Measurements from ENCODE around the gene TAL1.

Gene TAL1

DNA sequence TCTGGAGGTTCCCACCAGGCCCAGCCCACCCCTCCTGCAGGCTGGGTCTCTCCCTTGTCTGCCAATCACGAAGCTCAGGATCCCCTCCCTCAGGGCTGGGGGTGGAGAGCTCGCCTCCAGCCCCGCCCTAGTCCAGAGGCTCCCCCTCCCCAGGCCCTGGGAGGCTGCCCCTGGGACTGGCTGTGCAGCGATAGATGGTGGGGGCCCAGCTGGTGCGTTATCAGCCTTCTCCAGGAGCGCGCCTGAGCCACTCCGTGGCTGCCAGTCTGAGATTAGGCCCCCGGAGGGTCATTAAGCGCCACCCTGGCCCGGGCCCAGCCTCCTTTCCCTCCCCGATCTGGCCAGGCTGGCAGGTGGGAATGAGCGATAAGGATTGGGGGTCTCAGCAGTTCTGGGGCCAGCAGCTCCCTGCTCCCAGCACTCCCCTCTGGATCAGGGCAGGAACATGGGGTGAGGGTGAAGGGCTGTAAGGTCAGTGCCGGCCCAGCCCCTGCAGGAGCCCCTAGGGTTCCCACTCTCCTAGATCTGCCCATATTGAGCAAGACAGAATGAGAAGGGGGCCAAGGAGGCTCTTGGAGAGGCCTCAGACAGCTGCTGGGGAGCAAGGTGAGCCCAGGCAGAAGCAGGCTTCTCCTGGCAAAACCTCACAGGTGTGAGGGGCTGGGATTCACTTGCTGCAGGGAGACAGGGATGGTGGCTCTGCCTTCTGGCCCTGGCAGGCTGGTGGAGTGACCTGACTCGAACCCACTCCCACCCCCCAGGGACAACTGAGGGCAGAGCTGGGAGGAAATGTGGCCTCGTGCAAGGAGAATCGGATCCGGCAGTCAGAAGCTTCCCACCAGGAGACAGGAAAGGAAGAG is 50.7 kb downstream of the TAL1 start:
- no peak overlapping the region for H3K27ac ChIP-seq (ENCODE audit: low read depth, low read length)
- H3K4me1 ChIP-seq (ENCODE audit: control insufficient read depth, insufficient read depth, low read length): peaks cover 10% of the 10 kb centered on the region
- no peak overlapping the region for H3K9ac ChIP-seq (ENCODE audit: low read length)
- H3K4me3 ChIP-seq (ENCODE audit: low read length): no peak overlapping the region
- no peaks in the 10 kb centered on the region for H3K27me3 ChIP-seq (ENCODE audit: control insufficient read depth, insufficient read depth, low read length)
- H3K36me3 ChIP-seq (ENCODE audit: control insufficient read depth, insufficient read depth, low read length): no peaks in the 10 kb centered on the region

DNA sequence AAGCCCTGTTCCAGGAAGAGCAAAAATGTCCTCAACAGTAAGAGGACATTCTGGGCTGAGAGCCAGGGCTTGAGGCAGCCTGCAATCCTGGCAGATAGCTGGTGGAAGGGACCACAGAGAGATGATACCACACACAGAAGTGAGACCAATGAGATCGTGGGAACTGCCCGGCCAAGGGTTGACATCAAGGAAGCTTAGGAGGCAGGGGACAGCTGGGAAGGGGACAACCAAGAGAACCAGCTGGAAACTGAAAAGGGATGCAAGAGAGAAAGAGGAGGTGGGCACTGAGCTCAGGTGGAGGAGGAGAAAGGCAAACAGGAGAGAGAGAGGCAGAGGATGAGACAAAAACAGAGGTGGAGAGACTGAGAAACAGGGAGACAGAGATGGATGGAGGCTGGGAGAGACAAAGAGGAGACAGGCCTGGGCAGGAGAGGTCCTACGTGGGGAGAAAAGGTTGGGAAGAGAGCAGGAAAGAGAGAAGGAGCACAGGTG is 51.4 kb downstream of the TAL1 start:
- no peak overlapping the region for H3K9ac ChIP-seq (ENCODE audit: low read length)
- H3K27me3 ChIP-seq (ENCODE audit: control insufficient read depth, insufficient read depth, low read length): no peaks in the 10 kb centered on the region

DNA sequence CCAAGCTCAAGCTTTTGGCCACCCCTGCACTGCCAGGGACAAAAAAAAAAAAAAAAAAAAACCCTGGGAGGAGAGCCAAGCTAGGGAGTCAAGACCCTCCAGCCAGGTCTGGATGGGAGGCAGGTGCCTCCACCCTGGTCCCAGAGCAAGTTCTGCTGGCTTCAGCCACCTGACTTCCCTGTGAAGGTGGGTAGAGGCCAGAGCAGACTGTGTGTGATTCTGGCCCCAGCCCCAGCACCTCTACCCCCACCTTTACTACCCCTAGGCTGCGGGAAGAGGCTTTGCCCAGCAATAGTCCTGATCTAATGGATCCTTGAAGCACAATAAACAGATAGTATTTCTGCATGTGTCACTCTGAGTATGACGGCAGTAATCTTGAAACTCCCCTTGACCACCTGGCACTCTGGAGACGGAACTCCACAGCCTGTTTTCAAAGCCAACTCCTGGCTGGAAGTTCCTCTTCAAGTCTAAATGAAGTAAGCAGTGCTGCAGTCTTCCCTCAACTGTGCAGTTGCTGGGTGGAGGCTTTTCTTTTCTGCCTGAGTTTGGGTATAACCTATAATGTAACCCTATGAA is 51.9 kb downstream of the TAL1 start:
- Histone ChIP-seq H3K9ac (ENCODE audit: low read length) (peak overlapping the region; percentile 10), H3K4me1 (ENCODE audit: control insufficient read depth, insufficient read depth, low read length) (peaks cover 10% of the 10 kb centered on the region), H3K4me3 (ENCODE audit: low read length) (peak overlapping the region; percentile 82), H3K27me3 (ENCODE audit: control insufficient read depth, insufficient read depth, low read length) (no peaks in the 10 kb centered on the region), H3K36me3 (ENCODE audit: control insufficient read depth, insufficient read depth, low read length) (no peaks in the 10 kb centered on the region), H3K27ac (ENCODE audit: low read depth, low read length) (no peak overlapping the region)

More for the DNA sequence above, 51.4 kb downstream of the TAL1 start:
- H3K27ac ChIP-seq (ENCODE audit: low read depth, low read length): no peak overlapping the region
- H3K36me3 ChIP-seq (ENCODE audit: control insufficient read depth, insufficient read depth, low read length): no peaks in the 10 kb centered on the region
- no peak overlapping the region for H3K4me3 ChIP-seq (ENCODE audit: low read length)
- peaks cover 10% of the 10 kb centered on the region for H3K4me1 ChIP-seq (ENCODE audit: control insufficient read depth, insufficient read depth, low read length)

DNA sequence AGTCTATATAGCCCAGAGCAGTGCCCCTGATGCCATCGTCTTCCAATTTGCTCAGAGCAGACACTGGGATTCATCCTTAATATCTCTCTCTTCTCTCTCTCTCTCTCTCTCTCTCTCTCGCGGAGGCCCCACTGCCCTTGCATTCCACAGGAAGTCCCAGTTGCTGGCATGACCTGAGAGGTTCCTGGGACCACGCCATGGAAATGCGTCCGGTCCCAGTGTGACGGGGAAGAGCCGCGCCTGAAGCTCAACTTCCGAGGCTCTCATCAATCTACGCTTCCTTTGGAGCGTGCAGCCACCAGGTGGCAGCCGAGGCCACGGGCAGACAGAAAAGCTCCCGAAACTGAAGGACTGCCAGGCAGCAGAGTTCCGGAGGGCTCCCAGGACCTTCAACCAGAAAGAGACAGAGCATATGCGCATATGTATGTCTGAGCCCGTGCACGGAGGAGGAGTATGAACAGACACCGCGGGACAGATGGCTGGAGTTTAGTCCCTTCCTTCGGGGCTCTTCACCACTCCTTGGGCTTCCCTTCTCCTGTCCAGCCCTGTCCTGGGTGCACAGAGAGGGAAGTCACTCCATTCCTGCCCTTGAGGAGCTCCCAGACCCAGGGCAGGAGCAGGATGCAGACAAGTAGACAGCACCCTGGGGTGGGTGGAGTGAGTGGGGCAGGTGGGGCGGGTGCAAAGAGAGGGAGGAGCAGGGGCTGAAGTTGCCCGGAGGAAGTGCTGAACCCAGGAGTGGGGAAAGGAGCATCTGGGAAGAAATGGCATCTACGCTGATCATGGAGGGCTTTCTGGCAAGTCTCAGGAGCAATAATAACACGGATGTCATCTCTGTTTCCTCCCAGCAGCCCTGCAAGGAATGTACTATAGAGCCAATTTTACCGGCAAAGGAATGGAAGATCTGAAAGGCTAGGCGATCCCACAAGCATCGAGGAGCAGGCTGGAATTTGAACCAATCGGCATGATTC is 52.7 kb downstream of the TAL1 start:
- Histone ChIP-seq H3K27me3 (ENCODE audit: control insufficient read depth, insufficient read depth, low read length) (no peaks in the 10 kb centered on the region), H3K9ac (ENCODE audit: low read length) (peak overlapping the region; percentile 45), H3K36me3 (ENCODE audit: control insufficient read depth, insufficient read depth, low read length) (no peaks in the 10 kb centered on the region), H3K27ac (ENCODE audit: low read depth, low read length) (no peak overlapping the region), H3K4me1 (ENCODE audit: control insufficient read depth, insufficient read depth, low read length) (peaks cover 10% of the 10 kb centered on the region), H3K4me3 (ENCODE audit: low read length) (peak overlapping the region; percentile 82)

DNA sequence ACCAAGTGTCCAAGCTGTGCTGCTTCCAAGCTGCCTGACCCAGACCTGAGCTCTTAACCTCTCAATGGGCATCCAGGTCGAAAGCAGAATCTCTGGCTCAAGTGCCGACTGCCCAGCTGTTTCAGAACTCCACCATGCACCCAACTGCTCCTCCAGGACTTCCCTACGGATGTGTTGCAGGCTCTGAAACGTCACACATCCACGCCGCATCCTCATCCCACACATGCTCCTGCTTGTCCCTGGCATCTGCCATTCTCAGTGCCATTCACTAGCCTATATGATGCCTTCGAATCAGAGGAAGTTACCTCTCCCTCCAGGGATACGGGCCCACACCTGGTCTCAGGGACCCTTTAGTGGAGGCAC is 53.4 kb downstream of the TAL1 start:
- H3K36me3 ChIP-seq (ENCODE audit: control insufficient read depth, insufficient read depth, low read length): no peaks in the 10 kb centered on the region
- peaks cover 10% of the 10 kb centered on the region for H3K4me1 ChIP-seq (ENCODE audit: control insufficient read depth, insufficient read depth, low read length)
- no peak overlapping the region for H3K27ac ChIP-seq (ENCODE audit: low read depth, low read length)
- no peak overlapping the region for H3K9ac ChIP-seq (ENCODE audit: low read length)
- H3K27me3 ChIP-seq (ENCODE audit: control insufficient read depth, insufficient read depth, low read length): no peaks in the 10 kb centered on the region
- H3K4me3 ChIP-seq (ENCODE audit: low read length): no peak overlapping the region

DNA sequence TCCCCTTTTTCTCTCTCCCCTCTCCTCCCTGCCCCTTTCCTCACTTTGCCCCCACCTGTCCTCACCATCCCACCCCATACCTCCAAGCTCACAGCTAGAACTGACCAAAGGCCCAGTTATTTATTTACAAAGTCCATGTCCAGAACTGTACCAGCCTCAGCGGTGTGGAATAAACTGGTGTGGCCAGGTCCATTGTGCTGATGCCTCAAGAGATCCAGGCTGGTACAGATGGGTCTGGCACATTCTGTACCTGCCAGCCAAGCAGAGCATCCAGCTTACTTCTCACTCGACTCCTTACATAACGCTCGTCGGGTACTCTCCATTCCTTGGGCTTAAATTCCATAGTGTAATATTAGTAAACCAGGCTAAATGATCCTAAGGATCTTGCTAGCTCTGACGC is 54.0 kb downstream of the TAL1 start:
- Histone ChIP-seq H3K36me3 (ENCODE audit: control insufficient read depth, insufficient read depth, low read length) (no peaks in the 10 kb centered on the region), H3K27me3 (ENCODE audit: control insufficient read depth, insufficient read depth, low read length) (peaks cover 2% of the 10 kb centered on the region), H3K9ac (ENCODE audit: low read length) (no peak overlapping the region), H3K27ac (ENCODE audit: low read depth, low read length) (no peak overlapping the region), H3K4me3 (ENCODE audit: low read length) (no peak overlapping the region), H3K4me1 (ENCODE audit: control insufficient read depth, insufficient read depth, low read length) (peaks cover 10% of the 10 kb centered on the region)

DNA sequence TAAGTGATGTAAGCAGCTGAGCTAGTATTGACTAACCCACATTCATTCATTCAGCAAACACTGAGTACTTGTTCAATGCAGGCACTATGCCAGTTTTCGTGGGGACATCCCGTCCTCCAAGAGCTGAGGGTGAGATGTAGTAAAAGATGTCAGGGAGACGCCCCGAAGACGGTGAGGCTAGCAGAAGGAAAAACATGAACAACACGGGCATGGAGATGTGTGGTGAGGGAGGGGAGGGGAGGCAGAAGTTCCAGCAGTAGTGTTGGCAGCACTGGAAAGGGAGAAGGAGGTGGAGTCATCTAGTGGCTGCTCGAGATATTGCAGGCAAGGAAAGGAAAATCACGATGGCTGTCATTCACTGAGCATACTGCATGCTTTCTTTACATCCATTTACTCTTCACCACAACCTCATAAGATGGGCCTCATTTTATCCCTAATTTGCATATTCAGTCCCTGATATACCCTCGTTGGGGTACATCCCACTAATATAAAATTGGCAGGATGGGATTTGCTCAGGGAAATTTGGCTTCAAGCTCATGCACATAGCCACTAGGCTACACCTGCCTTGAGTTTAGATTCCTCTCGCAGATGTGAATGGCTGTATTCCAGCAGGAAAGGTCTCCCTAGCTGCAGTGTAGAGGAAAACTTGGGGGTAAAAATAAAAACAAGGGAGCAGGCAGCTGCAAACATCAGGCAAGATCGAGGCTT is 56.6 kb downstream of the TAL1 start:
- H3K4me1 ChIP-seq (ENCODE audit: control insufficient read depth, insufficient read depth, low read length): peaks cover 10% of the 10 kb centered on the region
- H3K27me3 ChIP-seq (ENCODE audit: control insufficient read depth, insufficient read depth, low read length): peaks cover 2% of the 10 kb centered on the region
- no peaks in the 10 kb centered on the region for H3K36me3 ChIP-seq (ENCODE audit: control insufficient read depth, insufficient read depth, low read length)
- H3K9ac ChIP-seq (ENCODE audit: low read length): no peak overlapping the region
- H3K4me3 ChIP-seq (ENCODE audit: low read length): no peak overlapping the region
- no peak overlapping the region for H3K27ac ChIP-seq (ENCODE audit: low read depth, low read length)

DNA sequence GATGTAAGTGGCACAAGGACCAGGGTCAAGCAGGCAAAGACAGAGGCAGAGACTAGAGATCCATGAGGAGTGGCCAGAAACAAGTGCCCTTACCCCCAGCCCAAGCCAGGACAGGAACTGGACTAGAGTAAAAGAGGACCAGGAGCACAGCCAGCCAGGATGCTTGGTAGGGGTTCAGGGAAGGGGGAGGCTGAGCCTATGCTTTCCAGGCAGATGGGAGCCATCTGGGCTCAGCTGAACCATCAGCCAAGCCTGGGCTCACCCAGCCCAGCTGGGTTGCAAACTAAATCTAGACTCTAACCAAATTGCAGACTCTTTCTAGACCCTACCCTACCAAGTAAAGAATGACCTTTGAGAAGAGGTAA is 57.4 kb downstream of the TAL1 start:
- Histone ChIP-seq H3K4me3 (ENCODE audit: low read length) (no peak overlapping the region), H3K27ac (ENCODE audit: low read depth, low read length) (no peak overlapping the region), H3K27me3 (ENCODE audit: control insufficient read depth, insufficient read depth, low read length) (peaks cover 2% of the 10 kb centered on the region), H3K4me1 (ENCODE audit: control insufficient read depth, insufficient read depth, low read length) (peaks cover 5% of the 10 kb centered on the region), H3K9ac (ENCODE audit: low read length) (no peak overlapping the region), H3K36me3 (ENCODE audit: control insufficient read depth, insufficient read depth, low read length) (no peaks in the 10 kb centered on the region)

DNA sequence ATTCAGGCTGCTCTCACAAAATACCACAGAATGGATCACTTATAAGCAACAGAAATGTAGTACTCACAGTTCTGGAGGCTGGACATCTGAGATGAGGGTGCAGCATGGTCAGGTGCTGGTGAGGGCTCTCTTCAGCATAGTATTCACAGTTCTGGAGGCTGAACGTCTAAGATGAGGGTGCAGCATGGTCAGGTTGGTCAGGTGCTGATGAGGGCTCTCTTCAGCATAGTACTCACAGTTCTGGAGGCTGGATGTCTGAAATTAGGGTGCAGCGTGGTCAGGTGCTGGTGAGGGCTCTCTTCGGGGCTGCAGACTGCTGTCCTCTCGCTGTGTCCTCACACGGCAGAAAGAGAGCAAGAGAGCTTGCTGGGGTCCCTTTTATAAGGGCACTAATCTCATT is 59.2 kb downstream of the TAL1 start:
- no peak overlapping the region for H3K4me3 ChIP-seq (ENCODE audit: low read length)
- H3K9ac ChIP-seq (ENCODE audit: low read length): no peak overlapping the region
- H3K4me1 ChIP-seq (ENCODE audit: control insufficient read depth, insufficient read depth, low read length): no peaks in the 10 kb centered on the region
- no peaks in the 10 kb centered on the region for H3K36me3 ChIP-seq (ENCODE audit: control insufficient read depth, insufficient read depth, low read length)
- H3K27ac ChIP-seq (ENCODE audit: low read depth, low read length): no peak overlapping the region
- peaks cover 2% of the 10 kb centered on the region for H3K27me3 ChIP-seq (ENCODE audit: control insufficient read depth, insufficient read depth, low read length)
